Large intestine (tissue), 3 donors: ENCODE results near the gene PIK3CD. TPM values are rescaled to one million over a fixed set of nuclear protein-coding genes. Genes with fewer than 3 reads are reported as not detected.
"Not testable (repeated sequence)": the region's sequence is repeated elsewhere in the genome, so short reads cannot be mapped to it uniquely, and the experiment has no call there.

Experiments
- DNase-seq, 2 donors: peaks; one replicate each; pipeline versions ENCODE4 v3.0.0 to v3.0.0-alpha.2; 2013
- H3K27ac ChIP-seq: one replicate; pipeline ENCODE4 v1.5.1; 2013; ENCODE audit warnings: low read length
- H3K27me3 ChIP-seq: 2 replicates; pipeline ENCODE4 v1.6.1; 2013; ENCODE audit warnings: low read length; ENCODE audit not compliant: control insufficient read depth, insufficient read depth
- H3K36me3 ChIP-seq: 2 replicates; pipeline ENCODE4 v1.6.1; 2013; ENCODE audit warnings: low read length; ENCODE audit not compliant: control insufficient read depth, insufficient read depth
- H3K4me1 ChIP-seq: one replicate; pipeline ENCODE4 v1.6.1; 2013; ENCODE audit warnings: low read length; ENCODE audit not compliant: control insufficient read depth, insufficient read depth
- H3K4me3 ChIP-seq: one replicate; pipeline ENCODE4 v1.5.1; 2013; ENCODE audit warnings: low read length
- H3K9me3 ChIP-seq: one replicate; pipeline ENCODE4 v1.6.1; 2013; ENCODE audit warnings: mild to moderate bottlenecking, low read depth, low read length, moderate library complexity; ENCODE audit not compliant: control insufficient read depth
- WGBS: methylation state at CpG from one replicate; pipeline ENCODE4 v1.1.5; 2013; ENCODE audit warnings: low lambda C conversion rate; ENCODE audit not compliant: insufficient coverage; 5-methylcytosine and 5-hydroxymethylcytosine counted together
- polyA plus RNA-seq: library from polyadenylated mRNA; unstranded; fragments of 120-200 nt; gene quantifications from one replicate; pipeline ENCODE4 v1.2.1, GENCODE V29; 2013

PIK3CD gene
- polyA plus RNA-seq, 1 donor: 16.1 TPM

- no peaks in the 10 kb centered on the region for H3K9me3 ChIP-seq
- no peak overlapping the region for H3K27ac ChIP-seq
- H3K36me3 ChIP-seq: peaks cover 9% of the 10 kb centered on the region
- no peak for DNase-seq
- no peaks in the 10 kb centered on the region for H3K27me3 ChIP-seq
- peaks cover 4% of the 10 kb centered on the region for H3K4me1 ChIP-seq
- 60% methylated on average over 1 of the region's 10 CpGs for WGBS
- no peak overlapping the region for H3K4me3 ChIP-seq
Measured at GRCh38 chr1:9758559-9759121, 107.1 kb downstream of the PIK3CD start.

- no peak for DNase-seq
- Histone ChIP-seq H3K9me3 (no peaks in the 10 kb centered on the region), H3K27ac (no peak overlapping the region), H3K4me3 (no peak overlapping the region), H3K27me3 (no peaks in the 10 kb centered on the region), H3K4me1 (peaks cover 4% of the 10 kb centered on the region), H3K36me3 (peaks cover 4% of the 10 kb centered on the region)
- no CpG with 5 or more reads among the region's 2 CpGs for WGBS
Measured at GRCh38 chr1:9759939-9760338, 108.4 kb downstream of the PIK3CD start.

- H3K36me3 ChIP-seq: peaks cover 3% of the 10 kb centered on the region
- H3K27me3 ChIP-seq: no peaks in the 10 kb centered on the region
- H3K27ac ChIP-seq: no peak overlapping the region
- 100% methylated on average over 1 of the region's 6 CpGs for WGBS
- H3K4me3 ChIP-seq: no peak overlapping the region
- H3K9me3 ChIP-seq: no peaks in the 10 kb centered on the region
- H3K4me1 ChIP-seq: peaks cover 4% of the 10 kb centered on the region
- no peak for DNase-seq
Measured at GRCh38 chr1:9760824-9761223, 109.3 kb downstream of the PIK3CD start.

GRCh38 chr1:9761855-9762254 lies 110.3 kb downstream of the PIK3CD start:
- WGBS: no CpG with 5 or more reads among the region's 9 CpGs
- no peaks in the 10 kb centered on the region for H3K27me3 ChIP-seq
- H3K36me3 ChIP-seq: peaks cover 3% of the 10 kb centered on the region
- no peaks in the 10 kb centered on the region for H3K9me3 ChIP-seq
- no peak overlapping the region for H3K4me3 ChIP-seq
- DNase-seq: no peak
- peaks cover 4% of the 10 kb centered on the region for H3K4me1 ChIP-seq
- no peak overlapping the region for H3K27ac ChIP-seq

GRCh38 chr1:9762446-9762845 lies 110.9 kb downstream of the PIK3CD start:
- H3K27me3 ChIP-seq, H3K9me3 ChIP-seq, H3K27ac ChIP-seq, DNase-seq, H3K36me3 ChIP-seq, H3K4me3 ChIP-seq, H3K4me1 ChIP-seq: not testable (repeated sequence)
- no CpG with 5 or more reads among the region's 25 CpGs for WGBS

- no peak for DNase-seq
- Histone ChIP-seq H3K36me3 (peaks cover 3% of the 10 kb centered on the region), H3K4me3 (no peak overlapping the region), H3K27ac (no peak overlapping the region), H3K9me3 (no peaks in the 10 kb centered on the region), H3K4me1 (peaks cover 4% of the 10 kb centered on the region), H3K27me3 (no peaks in the 10 kb centered on the region)
- WGBS: no CpG with 5 or more reads among the region's 2 CpGs
Measured at GRCh38 chr1:9763914-9764313, 112.4 kb downstream of the PIK3CD start.

- no peaks in the 10 kb centered on the region for H3K9me3 ChIP-seq
- peaks cover 3% of the 10 kb centered on the region for H3K36me3 ChIP-seq
- H3K4me3 ChIP-seq: no peak overlapping the region
- no CpG with 5 or more reads among the region's 3 CpGs for WGBS
- DNase-seq: no peak
- H3K4me1 ChIP-seq: peaks cover 3% of the 10 kb centered on the region
- no peak overlapping the region for H3K27ac ChIP-seq
- H3K27me3 ChIP-seq: no peaks in the 10 kb centered on the region
Measured at GRCh38 chr1:9764550-9764949, 113.0 kb downstream of the PIK3CD start.

GRCh38 chr1:9766759-9767442 lies 115.4 kb downstream of the PIK3CD start:
- Histone ChIP-seq H3K4me3 (no peak overlapping the region), H3K27ac (no peak overlapping the region), H3K36me3 (peaks cover under 1% of the 10 kb centered on the region), H3K27me3 (no peaks in the 10 kb centered on the region), H3K4me1 (no peaks in the 10 kb centered on the region), H3K9me3 (no peaks in the 10 kb centered on the region)
- no peak for DNase-seq
- WGBS: no CpG with 5 or more reads among the region's 15 CpGs

GRCh38 chr1:9767964-9768668 lies 116.6 kb downstream of the PIK3CD start:
- H3K27ac ChIP-seq: no peak overlapping the region
- WGBS: no CpG with 5 or more reads among the region's 24 CpGs

GRCh38 chr1:9768983-9769382 lies 117.5 kb downstream of the PIK3CD start:
- H3K27ac ChIP-seq: no peak overlapping the region

More at GRCh38 chr1:9767964-9768668, 116.6 kb downstream of the PIK3CD start:
- H3K4me1 ChIP-seq: no peaks in the 10 kb centered on the region
- no peaks in the 10 kb centered on the region for H3K27me3 ChIP-seq
- H3K36me3 ChIP-seq: peaks cover 10% of the 10 kb centered on the region
- no peak for DNase-seq
- H3K4me3 ChIP-seq: no peak overlapping the region
- no peaks in the 10 kb centered on the region for H3K9me3 ChIP-seq

More at GRCh38 chr1:9768983-9769382, 117.5 kb downstream of the PIK3CD start:
- peaks cover 11% of the 10 kb centered on the region for H3K36me3 ChIP-seq
- no peaks in the 10 kb centered on the region for H3K9me3 ChIP-seq
- 100% methylated on average over 1 of the region's 3 CpGs for WGBS
- H3K4me1 ChIP-seq: no peaks in the 10 kb centered on the region
- no peaks in the 10 kb centered on the region for H3K27me3 ChIP-seq
- no peak overlapping the region for H3K4me3 ChIP-seq
- no peak for DNase-seq
